Medulla oblongata (tissue), 1 donor: ENCODE measurements around the gene FBL.
A peak's percentile ranks its signal among the peaks of the same experiment; 100 is the strongest.
"Not testable (repeated sequence)": the region's sequence is repeated elsewhere in the genome, so short reads cannot be mapped to it uniquely, and the experiment has no call there.

Source experiments
- DNase-seq: peaks from one replicate; pipeline ENCODE4 v3.0.0-alpha.2; 2015; ENCODE audit errors: extremely low spot score

FBL gene

GRCh38 chr19:39876486-39876885, 30.3 kb upstream of the FBL start:
- not testable (repeated sequence) for DNase-seq

- DNase-seq, result not testable (repeated sequence)
Observed at GRCh38 chr19:39875401-39875864, 29.3 kb upstream of the FBL start.

GRCh38 chr19:39874404-39874803, 28.2 kb upstream of the FBL start:
- DNase-seq, result no peak

- DNase-seq, result no peak
Observed at GRCh38 chr19:39873385-39873784, 27.2 kb upstream of the FBL start.

GRCh38 chr19:39871886-39872866, 26.0 kb upstream of the FBL start:
- DNase-seq, result no peak

GRCh38 chr19:39871362-39871761, 25.2 kb upstream of the FBL start:
- no peak for DNase-seq

- DNase-seq, result no peak
Observed at GRCh38 chr19:39870171-39870971, 24.2 kb upstream of the FBL start.

- no peak for DNase-seq
Observed at GRCh38 chr19:39867952-39868351, 21.8 kb upstream of the FBL start.

- no peak for DNase-seq
Observed at GRCh38 chr19:39867133-39867532, 21.0 kb upstream of the FBL start.

GRCh38 chr19:39865953-39866352, 19.8 kb upstream of the FBL start:
- no peak for DNase-seq

- no peak for DNase-seq
Observed at GRCh38 chr19:39865186-39865585, 19.0 kb upstream of the FBL start.

- DNase-seq, result no peak
Observed at GRCh38 chr19:39864118-39864517, 17.9 kb upstream of the FBL start.

- DNase-seq, result no peak
Observed at GRCh38 chr19:39858541-39858940, 12.4 kb upstream of the FBL start.

GRCh38 chr19:39852882-39853281, 6.7 kb upstream of the FBL start:
- DNase-seq, result no peak

GRCh38 chr19:39850892-39851291, 4.7 kb upstream of the FBL start:
- no peak for DNase-seq

GRCh38 chr19:39848392-39848791, 2.2 kb upstream of the FBL start:
- no peak for DNase-seq

GRCh38 chr19:39847525-39847924, 1.3 kb upstream of the FBL start:
- no peak for DNase-seq

GRCh38 chr19:39846678-39847486, 703 bp upstream of the FBL start:
- DNase-seq, result no peak

GRCh38 chr19:39845584-39845932, 621 bp downstream of the FBL start:
- no peak for DNase-seq

GRCh38 chr19:39845172-39845571, 1.0 kb downstream of the FBL start:
- DNase-seq, result no peak

- DNase-seq, result peak; percentile 58
Observed at GRCh38 chr19:39843919-39844793, 2.0 kb downstream of the FBL start.
